NCI-H1694 (cell line): ENCODE measurements around the gene ANKRD27.
"Not testable (repeated sequence)": the region's sequence is repeated elsewhere in the genome, so short reads cannot be mapped to it uniquely, and the experiment has no call there.

ENCODE experiments used
- DNase-seq: peaks from one replicate; lab custom pipeline; 2025; lab: John Stamatoyannopoulos, UW

ANKRD27 gene

DNA sequence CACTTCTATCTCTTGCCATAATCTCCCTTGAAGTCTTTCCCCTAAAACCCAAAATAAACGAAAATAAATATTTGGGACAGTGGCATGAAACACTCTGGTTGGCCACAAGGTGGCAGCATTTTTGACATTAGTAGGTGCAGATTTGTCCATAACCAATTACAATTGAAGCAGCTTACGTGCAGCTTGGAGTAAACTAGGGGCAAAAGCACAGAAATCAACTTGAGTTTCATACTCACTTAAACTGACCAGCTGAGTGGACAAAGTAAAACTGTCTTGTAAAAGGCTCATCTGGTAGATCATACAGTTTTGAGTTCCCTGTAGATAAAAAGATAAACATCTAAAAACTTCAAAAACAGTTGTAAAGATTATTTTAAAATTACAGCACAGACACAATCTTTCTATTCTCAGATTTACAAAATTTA, 75.2 kb downstream of the ANKRD27 start:
- peak; percentile 62 for DNase-seq

DNA sequence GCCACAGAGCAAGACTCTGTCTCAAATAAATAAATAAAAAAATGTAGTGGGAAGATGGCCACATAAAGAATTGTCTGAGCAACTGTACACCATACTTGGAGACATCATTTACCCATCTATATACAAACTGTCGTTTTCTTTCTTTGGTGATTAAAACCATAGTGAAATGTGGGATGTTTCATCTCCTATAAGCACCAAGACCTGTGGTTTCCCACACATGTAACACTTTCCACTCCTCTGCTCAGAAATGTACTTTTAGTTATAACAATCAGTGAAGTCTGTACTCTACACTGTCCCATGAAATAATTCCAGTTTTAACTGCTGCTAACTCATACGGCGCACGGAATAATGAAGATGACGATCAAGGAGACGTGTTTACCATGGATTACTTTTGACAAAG, 75.7 kb downstream of the ANKRD27 start:
- DNase-seq, result no peak

DNA sequence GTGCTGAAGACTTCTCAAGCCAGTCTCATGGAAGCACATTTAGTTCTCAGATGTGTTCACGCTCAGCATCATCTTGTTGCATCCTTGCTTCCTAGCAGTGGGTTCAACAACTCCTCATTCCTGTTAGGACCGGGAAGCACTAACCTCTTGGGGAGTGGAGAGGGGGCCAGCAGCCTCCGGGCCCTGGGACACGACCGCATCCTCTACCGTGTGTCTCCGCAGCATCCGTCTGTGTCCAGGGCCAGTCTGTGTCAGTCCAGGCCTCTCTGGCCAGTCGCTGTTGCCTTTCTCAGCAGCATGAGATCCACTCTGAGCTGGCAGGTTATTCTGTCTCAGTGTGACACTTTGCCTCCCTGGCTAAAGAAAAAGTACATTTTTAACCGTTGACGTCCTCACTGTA, 77.0 kb downstream of the ANKRD27 start:
- no peak for DNase-seq

DNA sequence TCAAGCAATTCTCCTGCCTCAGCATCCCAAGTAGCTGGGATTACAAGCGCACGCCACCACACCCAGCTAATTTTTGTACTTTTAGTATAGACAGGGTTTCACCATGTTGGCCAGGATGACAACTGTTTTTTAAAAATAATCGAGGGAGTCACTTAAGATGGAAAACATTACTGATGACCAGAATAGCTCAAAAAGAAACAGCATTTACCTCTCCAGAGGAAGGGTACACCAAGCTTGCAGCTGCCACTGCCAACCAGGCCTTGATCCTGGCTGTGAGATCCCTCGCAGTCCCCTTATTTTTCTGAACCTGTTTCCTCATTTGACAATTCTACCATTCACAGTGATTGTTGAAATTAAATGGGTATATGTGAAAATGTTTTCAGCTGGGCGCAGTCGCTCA, 79.5 kb downstream of the ANKRD27 start:
- DNase-seq, result no peak

- DNase-seq, result no peak
Observed at GRCh38 chr19:32594021-32594420, 81.0 kb downstream of the ANKRD27 start.

GRCh38 chr19:32587747-32588504, 87.1 kb downstream of the ANKRD27 start:
- not testable (repeated sequence) for DNase-seq

- no peak for DNase-seq
Observed at GRCh38 chr19:32581705-32582179, 93.2 kb downstream of the ANKRD27 start.

- peak; percentile 89 for DNase-seq
Observed at GRCh38 chr19:32580901-32581704, 93.9 kb downstream of the ANKRD27 start, which contains the start of gene PDCD5. Gene PDCD5, plus strand, starts transcription at chr19:32581190. Its CDS starts 72 bp downstream, at chr19:32581262.

GRCh38 chr19:32580353-32580900, 94.6 kb downstream of the ANKRD27 start:
- no peak for DNase-seq

- DNase-seq, result no peak
Observed at GRCh38 chr19:32576790-32577189, 98.2 kb downstream of the ANKRD27 start.

DNA sequence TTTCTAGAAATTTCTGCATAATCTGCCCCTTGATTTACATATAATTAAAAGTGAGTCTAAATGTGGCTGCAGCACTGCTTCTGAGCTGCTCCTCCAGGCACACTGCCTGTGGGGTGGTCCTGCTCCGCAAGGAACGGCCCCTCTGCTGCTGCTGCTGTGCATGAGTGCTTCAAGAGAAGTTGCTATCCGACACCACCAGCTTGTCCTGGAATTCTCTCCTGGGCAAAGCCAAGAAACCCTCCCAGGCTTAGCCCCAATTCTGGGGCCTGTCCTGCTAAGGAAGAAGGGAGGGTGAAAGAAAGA, 101.5 kb downstream of the ANKRD27 start:
- no peak for DNase-seq

- DNase-seq, result not testable (repeated sequence)
Observed at GRCh38 chr19:32572700-32573491, 102.1 kb downstream of the ANKRD27 start.

GRCh38 chr19:32571471-32572075, 103.4 kb downstream of the ANKRD27 start:
- DNase-seq, result not testable (repeated sequence)

DNA sequence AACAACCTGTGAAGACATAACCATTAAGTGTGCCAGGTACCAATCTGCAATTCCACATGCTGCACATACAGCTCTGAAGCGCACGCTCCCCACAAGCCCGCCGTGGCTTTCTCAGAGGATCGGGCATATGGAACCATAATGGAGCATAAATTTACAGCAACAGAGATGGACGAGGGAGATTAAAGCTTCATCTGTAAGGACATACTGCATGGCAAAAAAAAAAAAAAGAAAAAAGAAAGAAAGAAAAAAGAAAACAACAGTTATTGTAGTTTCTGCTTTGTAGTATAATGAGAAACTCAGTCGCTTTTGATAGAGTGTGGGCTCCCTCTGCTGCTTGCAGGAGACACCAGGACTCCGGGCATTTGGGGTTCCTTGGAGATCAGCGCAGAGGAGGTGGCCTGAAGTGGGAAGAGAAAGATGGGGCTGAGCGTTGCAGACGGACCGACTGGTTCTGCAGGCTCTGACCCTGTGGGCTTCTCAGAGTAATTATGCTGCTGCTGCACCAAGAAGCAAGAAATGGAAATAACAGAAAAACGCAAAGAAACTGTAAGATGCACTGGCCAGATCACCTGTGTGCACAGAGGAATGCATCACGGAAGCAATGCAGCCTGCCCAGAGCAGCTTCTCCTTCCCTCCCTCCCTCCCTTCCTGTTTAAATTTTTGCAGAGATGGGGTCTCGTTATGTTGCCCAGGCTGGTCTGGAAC, 104.7 kb downstream of the ANKRD27 start:
- peak; percentile 50 for DNase-seq

DNA sequence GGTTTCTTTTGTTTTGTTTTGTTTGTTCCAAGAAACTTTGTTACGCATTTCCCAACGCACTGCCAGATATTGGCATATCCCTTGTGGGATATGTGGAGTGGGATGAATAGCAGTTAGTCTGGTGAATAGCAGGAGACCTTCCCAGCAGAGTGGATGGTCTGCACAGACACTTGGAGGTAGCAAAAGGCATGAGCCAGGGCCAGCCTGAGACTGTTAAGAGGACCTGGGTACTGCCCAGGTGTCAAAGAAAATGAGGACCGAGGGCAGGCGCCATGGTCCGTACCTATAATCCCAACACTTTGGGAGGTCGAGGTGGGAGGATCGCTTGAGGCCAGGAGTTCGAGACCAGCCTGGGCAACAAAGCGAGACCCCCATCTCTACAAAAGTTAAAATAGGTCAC, 107.5 kb downstream of the ANKRD27 start:
- DNase-seq, result no peak

GRCh38 chr19:32566246-32566830, 108.6 kb downstream of the ANKRD27 start:
- peak; percentile 39 for DNase-seq

DNA sequence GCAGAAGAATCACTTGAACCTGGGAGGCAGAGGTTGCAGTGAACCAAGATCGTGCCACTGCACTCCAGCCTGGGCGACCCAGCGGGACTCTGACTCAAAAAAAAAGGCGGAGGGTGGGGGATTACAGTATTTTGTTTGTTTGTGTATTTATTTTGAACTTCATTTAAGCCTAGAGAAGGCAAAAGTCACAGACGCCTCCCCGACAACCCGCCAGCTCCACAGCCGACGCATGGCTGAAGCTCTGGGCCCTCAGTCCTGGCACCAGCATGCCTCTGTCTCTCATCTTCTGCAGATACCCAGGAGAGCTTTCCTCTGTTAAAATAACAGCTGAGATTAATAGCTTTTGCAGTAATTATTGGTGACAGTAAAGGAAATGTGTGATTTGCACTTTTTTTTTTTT, 111.2 kb downstream of the ANKRD27 start:
- no peak for DNase-seq

GRCh38 chr19:32558607-32559228, 116.3 kb downstream of the ANKRD27 start:
- no peak for DNase-seq

- no peak for DNase-seq
Observed at GRCh38 chr19:32555786-32556185, 119.2 kb downstream of the ANKRD27 start.

DNA sequence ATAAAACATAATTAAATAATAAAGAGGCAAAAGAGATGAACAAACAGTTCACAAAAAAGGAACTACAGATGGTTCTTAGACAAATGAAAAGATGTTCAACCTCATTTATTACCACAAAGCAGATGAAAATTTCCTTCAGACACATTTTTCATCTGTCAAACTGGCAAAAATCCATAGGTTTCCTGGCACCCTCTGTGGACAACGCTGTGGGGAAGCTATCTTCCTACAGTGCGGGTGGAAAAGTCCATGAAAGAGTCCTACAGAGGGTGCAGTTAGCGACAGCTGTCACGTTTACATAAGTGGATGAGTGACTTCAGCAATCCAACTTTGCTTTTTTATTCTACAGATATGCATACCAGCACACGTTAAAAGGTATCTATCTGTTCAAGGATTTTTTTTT, 124.3 kb downstream of the ANKRD27 start:
- peak; percentile 95 for DNase-seq
